T-helper 17 cell (primary cell): ENCODE measurements around the gene PLEKHG1. TPM values are rescaled to one million over a fixed set of nuclear protein-coding genes. Genes with fewer than 3 reads are reported as not detected.

ENCODE experiments used
- ATAC-seq: fragments of 150-1000 bp; cut with Tn5 transposase; 2 replicates; pipeline ENCODE4 v1.10.0; 2021; ENCODE audit warnings: mild to moderate bottlenecking, moderate library complexity
- DNase-seq, 3 donors: peaks; one replicate each; pipeline versions ENCODE4 v3.0.0 to v3.0.0-alpha.2; 2020 to 2021
- H3K9me3 ChIP-seq: one replicate; pipeline ENCODE4 v1.7.0; 2013; ENCODE audit warnings: low read length, mild to moderate bottlenecking; ENCODE audit not compliant: control insufficient read depth, poor library complexity, severe bottlenecking
- H3K27ac Mint-ChIP-seq: one replicate; pipeline ENCODE4 v1.8.0; 2022; ENCODE audit warnings: mild to moderate bottlenecking, moderate library complexity, mixed read lengths
- H3K27me3 Mint-ChIP-seq: one replicate; pipeline ENCODE4 v1.8.0; 2022; ENCODE audit warnings: mixed read lengths
- H3K36me3 Mint-ChIP-seq: one replicate; pipeline ENCODE4 v1.8.0; 2022; ENCODE audit warnings: low read depth, mixed read lengths
- H3K4me1 Mint-ChIP-seq: one replicate; pipeline ENCODE4 v1.8.0; 2022; ENCODE audit warnings: mild to moderate bottlenecking, mixed read lengths
- H3K4me3 Mint-ChIP-seq: one replicate; pipeline ENCODE4 v1.8.0; 2022; ENCODE audit warnings: mild to moderate bottlenecking, moderate library complexity, mixed read lengths
- total RNA-seq, 4 donors: library from RNA in 2 of 4; stranded (reverse) in 2 of 4; gene quantifications; one replicate each; pipeline ENCODE4 v1.2.3 and lab custom pipeline; 2022 to 2026

PLEKHG1 gene
- 10 to 100 TPM in 1 of 2 donors, 1 to 10 TPM in 1; 4.7 to 12.9 TPM for total RNA-seq
- 4.0 to 7.2 reads per million in 2 donors for total RNA-seq (lab: John Stamatoyannopoulos, UW)

GRCh38 chr6:150599199-150600009 lies at the start of gene PLEKHG1:
PLEKHG1 (plus strand) TSS chr6:150599885; CDS start chr6:150733682, 133,797 bp downstream.
- Mint-ChIP-seq H3K27ac (peak within 1 kb of the TSS; percentile 94), H3K4me1 (peaks cover 16% of the 10 kb centered on the region), H3K4me3 (peak within 1 kb of the TSS; percentile 95), H3K27me3 (peaks cover 28% of the 10 kb centered on the region), H3K36me3 (no peaks in the 10 kb centered on the region)
- peak; percentile 37 to 46 (median 46) for DNase-seq
- ATAC-seq, result peak; percentile 71
- H3K9me3 ChIP-seq, result no peaks in the 10 kb centered on the region

- Mint-ChIP-seq H3K36me3 (no peaks in the 10 kb centered on the region), H3K4me1 (peaks cover 2% of the 10 kb centered on the region), H3K27me3 (peaks cover 11% of the 10 kb centered on the region), H3K4me3 (no peak overlapping the region), H3K27ac (no peak overlapping the region)
- ATAC-seq (no peak), DNase-seq (no peak)
- H3K9me3 ChIP-seq, result no peaks in the 10 kb centered on the region
Measured at GRCh38 chr6:150550244-150550643, 49.4 kb upstream of the PLEKHG1 start.

DNA sequence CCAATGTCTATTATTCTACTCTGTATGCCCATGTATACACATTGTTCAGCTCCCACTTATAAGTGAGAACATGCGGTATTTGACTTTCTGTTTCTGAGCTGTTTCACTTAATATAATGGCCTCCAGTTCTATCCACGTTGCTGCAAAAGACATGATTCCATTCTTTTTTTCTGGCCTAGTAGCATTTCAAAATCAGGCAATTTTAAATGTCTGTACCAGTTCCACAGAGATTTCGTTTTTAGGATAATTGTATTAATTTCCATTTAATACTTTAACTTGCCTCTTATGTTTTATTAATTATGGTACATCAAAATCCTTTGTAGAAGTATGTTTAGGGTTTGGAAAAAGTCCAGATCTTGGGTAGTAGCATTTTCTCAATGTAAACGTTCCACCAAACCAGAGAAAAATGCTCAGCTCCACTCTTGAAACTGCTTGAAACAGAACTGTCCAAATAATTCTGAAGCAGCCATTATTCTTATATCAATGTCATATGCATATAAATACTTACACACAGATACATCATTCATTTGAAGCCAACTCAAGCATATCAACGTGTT lies 42.6 kb upstream of the PLEKHG1 start:
- no peak for DNase-seq
- ATAC-seq, result no peak
- Mint-ChIP-seq H3K27me3 (peaks cover 16% of the 10 kb centered on the region), H3K27ac (no peak overlapping the region), H3K4me3 (no peak overlapping the region), H3K4me1 (no peaks in the 10 kb centered on the region), H3K36me3 (no peaks in the 10 kb centered on the region)
- no peaks in the 10 kb centered on the region for H3K9me3 ChIP-seq

- Mint-ChIP-seq H3K4me3 (no peak overlapping the region), H3K36me3 (no peaks in the 10 kb centered on the region), H3K27ac (no peak overlapping the region), H3K4me1 (no peaks in the 10 kb centered on the region), H3K27me3 (peaks cover 13% of the 10 kb centered on the region)
- ATAC-seq (no peak), DNase-seq (no peak)
- no peaks in the 10 kb centered on the region for H3K9me3 ChIP-seq
Measured at GRCh38 chr6:150560004-150560883, 39.4 kb upstream of the PLEKHG1 start.

DNA sequence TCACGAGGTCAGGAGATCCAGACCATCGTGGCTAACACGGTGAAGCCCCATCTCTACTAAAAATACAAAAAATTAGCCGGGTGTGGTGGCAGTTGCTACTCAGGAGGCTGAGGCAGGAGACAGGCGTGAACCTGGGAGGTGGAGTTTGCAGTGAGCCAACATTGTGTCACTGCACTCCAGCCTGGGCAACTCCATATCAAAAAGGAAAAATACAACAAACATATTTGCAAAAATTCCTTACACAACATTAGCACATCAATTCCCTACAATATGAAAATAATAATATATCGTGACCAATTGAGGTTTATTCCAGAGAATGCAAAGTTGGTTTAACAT lies 38.8 kb upstream of the PLEKHG1 start:
- H3K4me1 Mint-ChIP-seq, result peaks cover 2% of the 10 kb centered on the region
- no peak for ATAC-seq
- H3K4me3 Mint-ChIP-seq, result no peak overlapping the region

GRCh38 chr6:150565945-150566344 lies 33.7 kb upstream of the PLEKHG1 start:
- no peak overlapping the region for H3K4me3 Mint-ChIP-seq
- peaks cover 22% of the 10 kb centered on the region for H3K27me3 Mint-ChIP-seq
- peaks cover 4% of the 10 kb centered on the region for H3K4me1 Mint-ChIP-seq
- H3K9me3 ChIP-seq, result no peaks in the 10 kb centered on the region
- DNase-seq (no peak), ATAC-seq (no peak)
- no peaks in the 10 kb centered on the region for H3K36me3 Mint-ChIP-seq
- no peak overlapping the region for H3K27ac Mint-ChIP-seq

More for the DNA sequence above, 38.8 kb upstream of the PLEKHG1 start:
- no peaks in the 10 kb centered on the region for H3K9me3 ChIP-seq
- Mint-ChIP-seq H3K36me3 (no peaks in the 10 kb centered on the region), H3K27me3 (peaks cover 19% of the 10 kb centered on the region), H3K27ac (no peak overlapping the region)
- no peak for DNase-seq

GRCh38 chr6:150566486-150566885 lies 33.2 kb upstream of the PLEKHG1 start:
- peaks cover 23% of the 10 kb centered on the region for H3K27me3 Mint-ChIP-seq
- peaks cover 4% of the 10 kb centered on the region for H3K4me1 Mint-ChIP-seq
- DNase-seq, result no peak
- H3K9me3 ChIP-seq, result no peaks in the 10 kb centered on the region
- no peak overlapping the region for H3K4me3 Mint-ChIP-seq
- no peak for ATAC-seq
- H3K27ac Mint-ChIP-seq, result no peak overlapping the region
- H3K36me3 Mint-ChIP-seq, result no peaks in the 10 kb centered on the region

DNA sequence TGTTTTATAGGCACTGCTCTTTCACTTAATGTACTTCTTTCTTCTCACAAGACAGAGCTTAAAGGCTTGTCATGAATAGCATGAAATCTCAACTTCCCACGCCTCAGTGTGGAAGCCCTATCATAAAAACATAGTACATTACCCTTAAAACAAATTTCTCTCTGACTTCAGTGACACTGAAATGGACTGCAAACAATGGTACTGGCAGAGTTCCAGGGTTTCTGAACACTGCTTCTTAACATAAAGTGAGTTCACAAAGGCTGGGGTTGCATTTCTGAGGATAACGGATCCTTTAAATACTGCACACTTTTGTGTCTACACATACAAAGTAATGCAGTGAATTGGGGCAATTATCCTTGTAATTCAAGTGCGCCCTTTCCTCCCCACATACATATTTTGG lies 32.3 kb upstream of the PLEKHG1 start:
- no peaks in the 10 kb centered on the region for H3K36me3 Mint-ChIP-seq
- DNase-seq, result no peak
- no peak for ATAC-seq
- no peak overlapping the region for H3K27ac Mint-ChIP-seq
- no peaks in the 10 kb centered on the region for H3K9me3 ChIP-seq
- H3K4me3 Mint-ChIP-seq, result no peak overlapping the region
- peaks cover 28% of the 10 kb centered on the region for H3K27me3 Mint-ChIP-seq
- H3K4me1 Mint-ChIP-seq, result peaks cover 4% of the 10 kb centered on the region

DNA sequence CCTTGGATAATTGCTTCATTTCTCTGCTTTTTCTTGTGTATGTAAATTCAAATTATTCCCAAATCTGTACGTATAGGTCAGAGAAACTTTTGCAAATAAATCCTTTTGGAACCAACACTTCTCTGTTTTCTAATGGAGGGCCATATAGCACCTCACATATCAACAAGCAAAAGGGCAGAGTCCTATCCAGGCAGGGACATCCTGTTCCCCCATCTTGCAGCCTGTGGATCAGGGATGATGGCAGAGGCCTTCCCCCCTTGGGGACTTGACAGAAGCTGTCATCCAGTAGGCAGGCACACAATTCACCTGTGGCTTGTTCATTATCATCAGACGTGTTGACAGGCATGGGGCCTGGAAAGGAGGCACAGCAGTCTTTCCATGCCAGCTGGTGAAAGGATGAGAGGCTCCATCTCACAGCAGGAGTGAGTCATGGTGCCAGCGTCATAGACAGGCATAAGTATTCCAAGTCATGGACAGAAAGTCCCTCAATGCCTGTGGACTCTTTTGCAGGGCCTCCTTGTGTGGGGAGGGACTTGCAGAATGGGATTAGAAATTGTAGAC lies 31.8 kb upstream of the PLEKHG1 start:
- Mint-ChIP-seq H3K4me3 (no peak overlapping the region), H3K27ac (no peak overlapping the region), H3K4me1 (peaks cover 4% of the 10 kb centered on the region), H3K36me3 (no peaks in the 10 kb centered on the region), H3K27me3 (peaks cover 33% of the 10 kb centered on the region)
- no peaks in the 10 kb centered on the region for H3K9me3 ChIP-seq
- DNase-seq (no peak), ATAC-seq (no peak)

- Mint-ChIP-seq H3K27me3 (peaks cover 40% of the 10 kb centered on the region), H3K4me3 (no peak overlapping the region), H3K27ac (no peak overlapping the region), H3K4me1 (peaks cover 4% of the 10 kb centered on the region), H3K36me3 (no peaks in the 10 kb centered on the region)
- no peak for ATAC-seq
- H3K9me3 ChIP-seq, result no peaks in the 10 kb centered on the region
- no peak for DNase-seq
Measured at GRCh38 chr6:150568560-150568959, 31.1 kb upstream of the PLEKHG1 start.

DNA sequence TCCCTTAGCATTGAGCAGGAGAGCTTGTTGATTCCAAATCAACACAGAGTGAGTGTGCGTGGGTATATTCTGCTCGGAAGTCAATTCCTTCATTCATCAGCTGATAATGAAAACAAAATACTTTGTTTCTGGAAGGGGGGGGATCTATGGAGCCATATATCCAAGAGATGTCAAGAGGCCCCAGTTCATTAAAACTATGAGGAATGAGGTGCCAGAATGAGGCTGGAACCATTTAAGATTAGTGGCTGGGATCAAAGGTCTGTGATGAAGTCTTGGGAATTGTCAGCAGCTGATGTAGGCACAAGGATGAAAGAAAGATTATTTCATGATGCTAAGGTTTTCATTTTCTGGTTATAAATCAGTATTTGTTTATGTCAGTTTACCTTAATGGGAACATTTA lies 30.5 kb upstream of the PLEKHG1 start:
- ATAC-seq (no peak), DNase-seq (no peak)
- no peaks in the 10 kb centered on the region for H3K9me3 ChIP-seq
- peaks cover 4% of the 10 kb centered on the region for H3K4me1 Mint-ChIP-seq
- H3K36me3 Mint-ChIP-seq, result no peaks in the 10 kb centered on the region
- H3K27ac Mint-ChIP-seq, result no peak overlapping the region
- peaks cover 46% of the 10 kb centered on the region for H3K27me3 Mint-ChIP-seq
- no peak overlapping the region for H3K4me3 Mint-ChIP-seq

DNA sequence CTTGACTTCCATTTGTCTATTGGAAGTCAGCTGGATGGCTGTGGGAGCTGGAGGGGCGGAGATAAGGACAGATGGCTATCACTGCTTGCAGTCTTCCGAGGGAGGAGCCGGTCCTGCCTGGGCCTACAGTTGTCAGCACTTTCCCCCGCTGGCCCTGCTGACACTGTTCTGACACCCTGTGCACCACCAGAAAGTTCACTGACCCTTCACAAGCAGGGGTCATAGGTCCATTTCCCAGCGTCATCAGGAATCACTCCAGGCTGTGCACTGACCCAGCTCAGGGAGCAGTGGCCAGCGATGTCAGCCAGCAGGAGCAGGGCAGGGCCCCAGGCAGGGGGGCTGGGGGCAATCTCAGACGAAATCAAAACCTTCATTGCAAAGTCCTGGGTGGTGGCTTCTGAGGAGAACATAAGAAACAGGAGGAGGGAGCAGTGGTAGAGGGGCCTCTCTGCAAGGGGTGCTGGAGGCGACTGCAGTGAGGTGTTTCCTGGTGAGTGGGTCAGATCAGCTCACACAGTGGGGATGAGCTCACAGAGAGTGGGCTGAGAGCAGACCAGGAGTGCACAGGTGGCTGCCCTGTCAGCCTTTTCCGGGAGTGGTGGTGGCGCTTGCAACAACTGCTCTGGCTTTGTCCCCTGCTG lies 26.5 kb upstream of the PLEKHG1 start:
- no peak overlapping the region for H3K4me3 Mint-ChIP-seq
- peaks cover 2% of the 10 kb centered on the region for H3K36me3 Mint-ChIP-seq
- ATAC-seq (no peak), DNase-seq (no peak)
- H3K4me1 Mint-ChIP-seq, result peaks cover 6% of the 10 kb centered on the region
- H3K27me3 Mint-ChIP-seq, result peaks cover 54% of the 10 kb centered on the region
- H3K27ac Mint-ChIP-seq, result no peak overlapping the region
- H3K9me3 ChIP-seq, result no peaks in the 10 kb centered on the region
